ENCODE results near the gene TTC21A.

GRCh38 chr3:39186692-39187151 lies 79.2 kb downstream of the TTC21A start:
- TF ChIP-seq EP300 (IDR thresholded peaks at IDR 0.05; ENCODE audit: borderline replicate concordance) (no peak), REST (IDR thresholded peaks at IDR 0.05; ENCODE audit: low read depth) (no peak), TAF1 (IDR thresholded peaks at IDR 0.05; ENCODE audit: low read depth) (no peak), FOXM1 (IDR thresholded peaks at IDR 0.05; ENCODE audit: borderline replicate concordance, low read depth) (no peak), CREB1 (IDR thresholded peaks at IDR 0.05; ENCODE audit: low read depth) (no peak), CEBPB (IDR thresholded peaks at IDR 0.05) (no peak), USF1 (IDR thresholded peaks at IDR 0.05) (no peak)
- TF ChIP-seq, protein P1, sequence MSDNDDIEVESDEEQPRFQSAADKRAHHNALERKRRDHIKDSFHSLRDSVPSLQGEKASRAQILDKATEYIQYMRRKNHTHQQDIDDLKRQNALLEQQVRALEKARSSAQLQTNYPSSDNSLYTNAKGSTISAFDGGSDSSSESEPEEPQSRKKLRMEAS (IDR thresholded peaks at IDR 0.05) = no peak
